ENCODE results near the gene AVPR1B. TPM values are rescaled to one million over a fixed set of nuclear protein-coding genes. Genes with fewer than 3 reads are reported as not detected.

AVPR1B gene
- total RNA-seq, 1 experiment from 2014 or later: not detected

- H3K4me3 ChIP-seq (ENCODE audit: insufficient read depth, low read depth, low read length): no peak overlapping the region
- H3K27me3 ChIP-seq (ENCODE audit: control insufficient read depth, insufficient read depth, low read length): peaks cover 20% of the 10 kb centered on the region
- DNase-seq: no peak
- H3K36me3 ChIP-seq (replicated peaks; ENCODE audit: control insufficient read depth, insufficient read depth, low read length): no peaks in the 10 kb centered on the region
Measured at GRCh38 chr1:206121269-206121668, 4.1 kb upstream of the AVPR1B start.

- DNase-seq: no peak
- Histone ChIP-seq H3K36me3 (replicated peaks; ENCODE audit: control insufficient read depth, insufficient read depth, low read length) (no peaks in the 10 kb centered on the region), H3K4me3 (ENCODE audit: insufficient read depth, low read depth, low read length) (no peak overlapping the region), H3K27me3 (ENCODE audit: control insufficient read depth, insufficient read depth, low read length) (peaks cover 24% of the 10 kb centered on the region)
Measured at GRCh38 chr1:206120406-206120805, 3.2 kb upstream of the AVPR1B start.

- no peak for DNase-seq
- H3K4me3 ChIP-seq (ENCODE audit: insufficient read depth, low read depth, low read length): peak overlapping the region; percentile 61
- H3K27me3 ChIP-seq (ENCODE audit: control insufficient read depth, insufficient read depth, low read length): peaks cover 24% of the 10 kb centered on the region
- no peaks in the 10 kb centered on the region for H3K36me3 ChIP-seq (replicated peaks; ENCODE audit: control insufficient read depth, insufficient read depth, low read length)
Measured at GRCh38 chr1:206116873-206117150, 376 bp downstream of the AVPR1B start.

- no peak overlapping the region; the same call in 1 of the 2 replicates for H3K4me3 ChIP-seq (ENCODE audit: insufficient read depth, low read depth, low read length)
- no peaks in the 10 kb centered on the region for H3K36me3 ChIP-seq (replicated peaks; ENCODE audit: control insufficient read depth, insufficient read depth, low read length)
- DNase-seq: peak; percentile 60
- H3K27me3 ChIP-seq (ENCODE audit: control insufficient read depth, insufficient read depth, low read length): peaks cover 24% of the 10 kb centered on the region
Measured at GRCh38 chr1:206116191-206116872, 856 bp downstream of the AVPR1B start.

- no peak for DNase-seq
- H3K27me3 ChIP-seq (ENCODE audit: control insufficient read depth, insufficient read depth, low read length): peaks cover 24% of the 10 kb centered on the region
- no peaks in the 10 kb centered on the region for H3K36me3 ChIP-seq (replicated peaks; ENCODE audit: control insufficient read depth, insufficient read depth, low read length)
- H3K4me3 ChIP-seq (ENCODE audit: insufficient read depth, low read depth, low read length): no peak overlapping the region
Measured at GRCh38 chr1:206115791-206116190, 1.4 kb downstream of the AVPR1B start.

GRCh38 chr1:206114692-206115640, 2.2 kb downstream of the AVPR1B start:
- Histone ChIP-seq H3K36me3 (replicated peaks; ENCODE audit: control insufficient read depth, insufficient read depth, low read length) (no peaks in the 10 kb centered on the region), H3K4me3 (ENCODE audit: insufficient read depth, low read depth, low read length) (no peak overlapping the region), H3K27me3 (ENCODE audit: control insufficient read depth, insufficient read depth, low read length) (peaks cover 24% of the 10 kb centered on the region)
- DNase-seq: no peak

GRCh38 chr1:206112600-206113301, 4.4 kb downstream of the AVPR1B start:
- Histone ChIP-seq H3K27me3 (ENCODE audit: control insufficient read depth, insufficient read depth, low read length) (peaks cover 19% of the 10 kb centered on the region), H3K4me3 (ENCODE audit: insufficient read depth, low read depth, low read length) (no peak overlapping the region), H3K36me3 (replicated peaks; ENCODE audit: control insufficient read depth, insufficient read depth, low read length) (no peaks in the 10 kb centered on the region)
- no peak for DNase-seq

GRCh38 chr1:206111271-206111927, 5.8 kb downstream of the AVPR1B start:
- no peak overlapping the region for H3K4me3 ChIP-seq (ENCODE audit: insufficient read depth, low read depth, low read length)

GRCh38 chr1:206110820-206111219, 6.4 kb downstream of the AVPR1B start:
- H3K36me3 ChIP-seq (replicated peaks; ENCODE audit: control insufficient read depth, insufficient read depth, low read length): no peaks in the 10 kb centered on the region
- H3K4me3 ChIP-seq (ENCODE audit: insufficient read depth, low read depth, low read length): no peak overlapping the region
- DNase-seq: no peak
- H3K27me3 ChIP-seq (ENCODE audit: control insufficient read depth, insufficient read depth, low read length): peaks cover 2% of the 10 kb centered on the region; the same call in 1 of the 2 replicates

More at GRCh38 chr1:206111271-206111927, 5.8 kb downstream of the AVPR1B start:
- DNase-seq: no peak
- Histone ChIP-seq H3K27me3 (ENCODE audit: control insufficient read depth, insufficient read depth, low read length) (peaks cover 5% of the 10 kb centered on the region; the same call in 1 of the 2 replicates), H3K36me3 (replicated peaks; ENCODE audit: control insufficient read depth, insufficient read depth, low read length) (no peaks in the 10 kb centered on the region)

GRCh38 chr1:206110161-206110560, 7.0 kb downstream of the AVPR1B start:
- Histone ChIP-seq H3K4me3 (ENCODE audit: insufficient read depth, low read depth, low read length) (no peak overlapping the region), H3K36me3 (replicated peaks; ENCODE audit: control insufficient read depth, insufficient read depth, low read length) (no peaks in the 10 kb centered on the region), H3K27me3 (ENCODE audit: control insufficient read depth, insufficient read depth, low read length) (no peaks in the 10 kb centered on the region; the same call in 1 of the 2 replicates)
- no peak for DNase-seq

- H3K27me3 ChIP-seq (ENCODE audit: control insufficient read depth, insufficient read depth, low read length): no peaks in the 10 kb centered on the region; the same call in 1 of the 2 replicates
- no peak overlapping the region for H3K4me3 ChIP-seq (ENCODE audit: insufficient read depth, low read depth, low read length)
- DNase-seq: no peak
- H3K36me3 ChIP-seq (replicated peaks; ENCODE audit: control insufficient read depth, insufficient read depth, low read length): no peaks in the 10 kb centered on the region
Measured at GRCh38 chr1:206109718-206110117, 7.5 kb downstream of the AVPR1B start.

- no peak for DNase-seq
- H3K27me3 ChIP-seq (ENCODE audit: control insufficient read depth, insufficient read depth, low read length): no peaks in the 10 kb centered on the region
- no peaks in the 10 kb centered on the region for H3K36me3 ChIP-seq (replicated peaks; ENCODE audit: control insufficient read depth, insufficient read depth, low read length)
- no peak overlapping the region for H3K4me3 ChIP-seq (ENCODE audit: insufficient read depth, low read depth, low read length)
Measured at GRCh38 chr1:206108635-206109034, 8.6 kb downstream of the AVPR1B start.

- Histone ChIP-seq H3K4me3 (ENCODE audit: insufficient read depth, low read depth, low read length) (no peak overlapping the region), H3K27me3 (ENCODE audit: control insufficient read depth, insufficient read depth, low read length) (no peaks in the 10 kb centered on the region), H3K36me3 (replicated peaks; ENCODE audit: control insufficient read depth, insufficient read depth, low read length) (no peaks in the 10 kb centered on the region)
- no peak for DNase-seq
Measured at GRCh38 chr1:206107168-206107544, 10.0 kb downstream of the AVPR1B start.

All from H7 (cell line).